Lower leg skin (tissue), 4 donors: Measurements from ENCODE around the gene GGCT. TPM values are rescaled to one million over a fixed set of nuclear protein-coding genes. Genes with fewer than 3 reads are reported as not detected.

Experiments used
- DNase-seq, 2 donors: peaks; one replicate each; pipeline ENCODE4 v3.0.0-alpha.2; 2019; ENCODE audit warnings: low spot score in 2 of 2
- H3K4me3 ChIP-seq: fragments of 200-600 bp; sonication (generic); 2 replicates; pipeline ENCODE4 v1.5.1; 2017; ENCODE audit warnings: mild to moderate bottlenecking, low read depth; ENCODE audit not compliant: poor library complexity, severe bottlenecking
- CTCF ChIP-seq, 3 donors: fragments of 450-650 bp; IDR thresholded peaks; one replicate each; pipeline ENCODE4 v1.5.1; 2016; ENCODE audit warnings: antibody characterized with exemption in 3 of 3, mild to moderate bottlenecking in 3 of 3, moderate library complexity in 2 of 3
- POLR2A ChIP-seq, 2 donors: fragments of 450-650 bp; IDR thresholded peaks; one replicate each; pipeline ENCODE4 v1.6.1; 2016 to 2017; ENCODE audit warnings: antibody characterized with exemption in 2 of 2, mild to moderate bottlenecking in 1 of 2, moderate library complexity in 1 of 2
- WGBS, 2 donors: methylation state at CpG; one replicate each; pipeline ENCODE4 v1.1.5; 2018; 5-methylcytosine and 5-hydroxymethylcytosine counted together
- intact Hi-C: fragments of 100-400 bp; cut with DNase I; formaldehyde crosslinking; loops from one replicate; pipeline ENCODE4 v1.15.0; 2023; ENCODE audit warnings: low total_unique reads
- total RNA-seq, 4 donors: library from RNA; depleted of rRNA; stranded (reverse); fragments of >200 nt; gene quantifications; one replicate each; pipeline ENCODE4 v1.1.0, GENCODE V29; 2016

Gene GGCT
- total RNA-seq, 4 donors from 2014 or later, result 40.0 to 66.2 (median 60.8) TPM

GRCh38 chr7:30470771-30471170, 33.9 kb downstream of the GGCT start:
- WGBS, 2 donors, result 41 to 43% methylated on average over 6 of the region's 6 CpGs
- peak in 1 of 2 donors; percentile 30 for DNase-seq
- TF ChIP-seq POLR2A (IDR thresholded peaks at IDR 0.05) (no peak), CTCF (IDR thresholded peaks at IDR 0.05) (no peak)
- intact Hi-C loops, result no loop called here
- no peak overlapping the region for H3K4me3 ChIP-seq

GRCh38 chr7:30470163-30470770, 34.4 kb downstream of the GGCT start:
- 64 to 68% methylated on average over 14 of the region's 14 CpGs for WGBS, 2 donors
- intact Hi-C loops, result no loop called here
- no peak for DNase-seq
- no peak overlapping the region for H3K4me3 ChIP-seq
- TF ChIP-seq POLR2A (IDR thresholded peaks at IDR 0.05) (no peak), CTCF (IDR thresholded peaks at IDR 0.05) (no peak)

- no peak for TF ChIP-seq POLR2A (IDR thresholded peaks at IDR 0.05)
- peak in 1 of 3 donors; percentile 12 for TF ChIP-seq CTCF (IDR thresholded peaks at IDR 0.05)
- H3K4me3 ChIP-seq, result no peak overlapping the region
- 29 to 31% methylated on average over 5 of the region's 5 CpGs for WGBS, 2 donors
- peak; percentile 56 to 94 for DNase-seq
- intact Hi-C loops, result no loop called here
Measured at GRCh38 chr7:30469303-30469702, 35.3 kb downstream of the GGCT start.

GRCh38 chr7:30468791-30469190, 35.8 kb downstream of the GGCT start:
- no peak overlapping the region for H3K4me3 ChIP-seq
- DNase-seq, result no peak
- WGBS, 2 donors, result 40 to 43% methylated on average over 4 of the region's 4 CpGs
- no peak for TF ChIP-seq CTCF (IDR thresholded peaks at IDR 0.05)
- TF ChIP-seq POLR2A (IDR thresholded peaks at IDR 0.05), result no peak
- intact Hi-C loops, result no loop called here

GRCh38 chr7:30468041-30468440, 36.6 kb downstream of the GGCT start:
- 63% methylated on average over 2 of the region's 2 CpGs for WGBS, 2 donors
- intact Hi-C loops, result no loop called here
- no peak for DNase-seq
- H3K4me3 ChIP-seq, result no peak overlapping the region
- TF ChIP-seq POLR2A (IDR thresholded peaks at IDR 0.05), result no peak
- no peak for TF ChIP-seq CTCF (IDR thresholded peaks at IDR 0.05)

GRCh38 chr7:30467271-30467670, 37.4 kb downstream of the GGCT start:
- TF ChIP-seq CTCF (IDR thresholded peaks at IDR 0.05) (no peak), POLR2A (IDR thresholded peaks at IDR 0.05) (no peak)
- intact Hi-C loops, result no loop called here
- H3K4me3 ChIP-seq, result no peak overlapping the region
- no peak for DNase-seq
- WGBS, 2 donors, result 88 to 91% methylated on average over 4 of the region's 4 CpGs
